ENCODE results near the gene ALAS1.

GRCh38 chr3:52171514-52172261 is 26.3 kb upstream of the ALAS1 start:
- TF ChIP-seq CTCF (IDR thresholded peaks at IDR 0.05) (no peak), POLR2AphosphoS5 (IDR thresholded peaks at IDR 0.05) (no peak)
